ENCODE data around the gene KRT4. TPM values are rescaled to one million over a fixed set of nuclear protein-coding genes. Genes with fewer than 3 reads are reported as not detected.

Gene KRT4
- polyA plus RNA-seq, 2 of the 4 experiments (the other 2 are of a cell fraction): 2.1 to 12.8 TPM

DNA sequence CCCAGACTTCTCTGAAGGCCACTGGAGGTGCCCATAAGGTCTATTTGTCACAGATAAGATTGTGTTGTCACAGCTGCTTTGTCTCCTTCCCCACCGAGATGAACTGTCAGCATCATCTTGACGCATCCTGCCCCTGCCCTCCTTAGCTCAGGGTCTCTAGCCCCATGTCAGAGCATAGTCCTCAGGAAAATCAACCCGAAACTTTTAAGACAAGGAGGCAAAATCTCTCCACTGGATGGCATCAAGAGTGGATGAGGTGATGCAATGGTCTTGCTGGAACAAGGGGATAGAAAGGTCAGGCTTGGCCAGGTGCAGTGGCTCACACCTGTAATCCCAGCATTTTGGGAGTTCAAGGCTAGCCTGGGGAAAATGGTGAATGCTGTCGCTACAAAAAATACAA is 12.0 kb upstream of the KRT4 start:
- H3K4me1 ChIP-seq: peaks cover 34% of the 10 kb centered on the region
- ATAC-seq (no peak), FAIRE-seq (no peak), DNase-seq (ENCODE audit: low read depth in 1 of 2, low spot score in 1 of 2) (no peak)
- no peak overlapping the region for H3K27ac ChIP-seq
- WGBS (ENCODE audit: missing lambda C conversion rate): 88% methylated on average over 4 of the region's 4 CpGs
- CTCF ChIA-PET: interaction anchor here (1.1 kb wide), 1 partner anchor 9 kb away, joined by 3 read pairs; no protein-coding TSS in a partner anchor
- H3K4me3 ChIP-seq: no peak overlapping the region
- no peaks in the 10 kb centered on the region for H3K9me3 ChIP-seq
- TF ChIP-seq MAZ (IDR thresholded peaks at IDR 0.05; ENCODE audit: borderline replicate concordance, low read depth, low read length) (no peak), ZNF302 (CRISPR knock-in tag; IDR thresholded peaks at IDR 0.05) (no peak), PHF8 (IDR thresholded peaks at IDR 0.05; ENCODE audit: borderline replicate concordance, low read depth) (no peak), CBX2 (IDR thresholded peaks at IDR 0.05; ENCODE audit: borderline replicate concordance, low read depth) (no peak), MAFK (IDR thresholded peaks at IDR 0.05; ENCODE audit: partially characterized antibody) (no peak), KDM5A (IDR thresholded peaks at IDR 0.05) (no peak), TFCP2L1 (CRISPR knock-in tag; IDR thresholded peaks at IDR 0.05) (no peak), CBX8 (IDR thresholded peaks at IDR 0.05) (no peak), CEBPB (IDR thresholded peaks at IDR 0.05) (no peak), NR3C1 (IDR thresholded peaks at IDR 0.05) (no peak)
- TF ChIP-seq, protein P1, sequence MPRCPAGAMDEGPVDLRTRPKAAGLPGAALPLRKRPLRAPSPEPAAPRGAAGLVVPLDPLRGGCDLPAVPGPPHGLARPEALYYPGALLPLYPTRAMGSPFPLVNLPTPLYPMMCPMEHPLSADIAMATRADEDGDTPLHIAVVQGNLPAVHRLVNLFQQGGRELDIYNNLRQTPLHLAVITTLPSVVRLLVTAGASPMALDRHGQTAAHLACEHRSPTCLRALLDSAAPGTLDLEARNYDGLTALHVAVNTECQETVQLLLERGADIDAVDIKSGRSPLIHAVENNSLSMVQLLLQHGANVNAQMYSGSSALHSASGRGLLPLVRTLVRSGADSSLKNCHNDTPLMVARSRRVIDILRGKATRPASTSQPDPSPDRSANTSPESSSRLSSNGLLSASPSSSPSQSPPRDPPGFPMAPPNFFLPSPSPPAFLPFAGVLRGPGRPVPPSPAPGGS (IDR thresholded peaks at IDR 0.05): no peak
- no peak overlapping the region for H3K4me2 ChIP-seq
- POLR2A ChIA-PET: no interaction called here

DNA sequence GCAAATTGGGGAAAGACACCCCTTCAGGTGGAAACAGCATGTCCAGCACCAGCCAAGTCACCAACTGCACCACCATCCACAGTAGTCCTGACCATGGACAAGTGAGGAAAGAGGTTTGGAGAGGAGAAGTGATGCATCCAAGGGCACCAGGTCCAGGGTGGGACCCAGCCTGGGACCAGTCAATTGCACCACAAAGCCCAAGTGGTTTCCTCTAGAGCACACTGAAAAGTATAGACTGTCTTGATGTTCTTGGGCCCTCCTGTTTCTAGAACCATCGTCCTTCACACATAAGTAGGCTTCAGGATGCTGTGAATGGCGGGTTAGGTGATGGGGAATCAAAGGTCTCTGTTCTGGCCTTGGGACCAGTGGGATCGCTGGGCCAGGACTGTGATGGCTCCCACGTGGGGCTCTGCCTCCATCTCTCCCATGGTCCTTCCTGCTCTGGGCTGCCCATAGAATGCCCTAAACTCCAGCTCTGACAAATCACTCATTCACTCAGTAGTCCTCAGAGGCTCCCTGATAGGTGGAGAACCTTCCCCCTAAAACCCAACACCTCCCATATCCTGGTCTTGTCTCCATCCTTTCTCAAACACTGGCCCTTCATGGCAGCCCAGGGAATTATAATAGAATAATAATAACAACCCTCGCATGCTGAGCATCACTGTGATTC is 11.0 kb upstream of the KRT4 start:
- no peak for DNase-seq (ENCODE audit: low read depth in 1 of 2, low spot score in 1 of 2)
- no peak overlapping the region for H3K27ac ChIP-seq
- H3K9me3 ChIP-seq: no peaks in the 10 kb centered on the region
- no peak for ATAC-seq
- TF ChIP-seq, protein P2, sequence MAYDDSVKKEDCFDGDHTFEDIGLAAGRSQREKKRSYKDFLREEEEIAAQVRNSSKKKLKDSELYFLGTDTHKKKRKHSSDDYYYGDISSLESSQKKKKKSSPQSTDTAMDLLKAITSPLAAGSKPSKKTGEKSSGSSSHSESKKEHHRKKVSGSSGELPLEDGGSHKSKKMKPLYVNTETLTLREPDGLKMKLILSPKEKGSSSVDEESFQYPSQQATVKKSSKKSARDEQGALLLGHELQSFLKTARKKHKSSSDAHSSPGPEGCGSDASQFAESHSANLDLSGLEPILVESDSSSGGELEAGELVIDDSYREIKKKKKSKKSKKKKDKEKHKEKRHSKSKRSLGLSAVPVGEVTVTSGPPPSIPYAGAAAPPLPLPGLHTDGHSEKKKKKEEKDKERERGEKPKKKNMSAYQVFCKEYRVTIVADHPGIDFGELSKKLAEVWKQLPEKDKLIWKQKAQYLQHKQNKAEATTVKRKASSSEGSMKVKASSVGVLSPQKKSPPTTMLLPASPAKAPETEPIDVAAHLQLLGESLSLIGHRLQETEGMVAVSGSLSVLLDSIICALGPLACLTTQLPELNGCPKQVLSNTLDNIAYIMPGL (CRISPR knock-in tag; IDR thresholded peaks at IDR 0.05; ENCODE audit: borderline replicate concordance): no peak
- TF ChIP-seq EHMT2 (IDR thresholded peaks at IDR 0.05; ENCODE audit: low read depth) (no peak), RARB (CRISPR knock-in tag; IDR thresholded peaks at IDR 0.05) (no peak), HOXB13 (CRISPR knock-in tag; IDR thresholded peaks at IDR 0.05; ENCODE audit: low read depth) (no peak), HEYL (CRISPR knock-in tag; IDR thresholded peaks at IDR 0.05) (no peak), POLR2AphosphoS2 (conservative IDR thresholded peaks at IDR 0.05; ENCODE audit: low read length) (no peak), EP300 (IDR thresholded peaks at IDR 0.05) (no peak), SREBF2 (IDR thresholded peaks at IDR 0.05) (no peak), RAD21 (conservative IDR thresholded peaks at IDR 0.05 in 1 of 2, IDR thresholded peaks at IDR 0.05 in 1 of 2) (no peak), ZNF302 (CRISPR knock-in tag; IDR thresholded peaks at IDR 0.05) (no peak), RFX5 (IDR thresholded peaks at IDR 0.05) (no peak), POLR2A (IDR thresholded peaks at IDR 0.05; ENCODE audit: low read length) (no peak)
- TF ChIP-seq, protein P3, sequence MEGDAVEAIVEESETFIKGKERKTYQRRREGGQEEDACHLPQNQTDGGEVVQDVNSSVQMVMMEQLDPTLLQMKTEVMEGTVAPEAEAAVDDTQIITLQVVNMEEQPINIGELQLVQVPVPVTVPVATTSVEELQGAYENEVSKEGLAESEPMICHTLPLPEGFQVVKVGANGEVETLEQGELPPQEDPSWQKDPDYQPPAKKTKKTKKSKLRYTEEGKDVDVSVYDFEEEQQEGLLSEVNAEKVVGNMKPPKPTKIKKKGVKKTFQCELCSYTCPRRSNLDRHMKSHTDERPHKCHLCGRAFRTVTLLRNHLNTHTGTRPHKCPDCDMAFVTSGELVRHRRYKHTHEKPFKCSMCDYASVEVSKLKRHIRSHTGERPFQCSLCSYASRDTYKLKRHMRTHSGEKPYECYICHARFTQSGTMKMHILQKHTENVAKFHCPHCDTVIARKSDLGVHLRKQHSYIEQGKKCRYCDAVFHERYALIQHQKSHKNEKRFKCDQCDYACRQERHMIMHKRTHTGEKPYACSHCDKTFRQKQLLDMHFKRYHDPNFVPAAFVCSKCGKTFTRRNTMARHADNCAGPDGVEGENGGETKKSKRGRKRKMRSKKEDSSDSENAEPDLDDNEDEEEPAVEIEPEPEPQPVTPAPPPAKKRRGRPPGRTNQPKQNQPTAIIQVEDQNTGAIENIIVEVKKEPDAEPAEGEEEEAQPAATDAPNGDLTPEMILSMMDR (IDR thresholded peaks at IDR 0.05): no peak
- TF ChIP-seq, protein P4, sequence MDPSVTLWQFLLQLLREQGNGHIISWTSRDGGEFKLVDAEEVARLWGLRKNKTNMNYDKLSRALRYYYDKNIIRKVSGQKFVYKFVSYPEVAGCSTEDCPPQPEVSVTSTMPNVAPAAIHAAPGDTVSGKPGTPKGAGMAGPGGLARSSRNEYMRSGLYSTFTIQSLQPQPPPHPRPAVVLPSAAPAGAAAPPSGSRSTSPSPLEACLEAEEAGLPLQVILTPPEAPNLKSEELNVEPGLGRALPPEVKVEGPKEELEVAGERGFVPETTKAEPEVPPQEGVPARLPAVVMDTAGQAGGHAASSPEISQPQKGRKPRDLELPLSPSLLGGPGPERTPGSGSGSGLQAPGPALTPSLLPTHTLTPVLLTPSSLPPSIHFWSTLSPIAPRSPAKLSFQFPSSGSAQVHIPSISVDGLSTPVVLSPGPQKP (IDR thresholded peaks at IDR 0.05; ENCODE audit: low read depth, low read length): no peak
- TF ChIP-seq, protein P5, sequence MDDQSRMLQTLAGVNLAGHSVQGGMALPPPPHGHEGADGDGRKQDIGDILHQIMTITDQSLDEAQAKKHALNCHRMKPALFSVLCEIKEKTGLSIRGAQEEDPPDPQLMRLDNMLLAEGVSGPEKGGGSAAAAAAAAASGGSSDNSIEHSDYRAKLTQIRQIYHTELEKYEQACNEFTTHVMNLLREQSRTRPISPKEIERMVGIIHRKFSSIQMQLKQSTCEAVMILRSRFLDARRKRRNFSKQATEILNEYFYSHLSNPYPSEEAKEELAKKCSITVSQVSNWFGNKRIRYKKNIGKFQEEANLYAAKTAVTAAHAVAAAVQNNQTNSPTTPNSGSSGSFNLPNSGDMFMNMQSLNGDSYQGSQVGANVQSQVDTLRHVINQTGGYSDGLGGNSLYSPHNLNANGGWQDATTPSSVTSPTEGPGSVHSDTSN (IDR thresholded peaks at IDR 0.05): no peak
- TF ChIP-seq, protein P6, sequence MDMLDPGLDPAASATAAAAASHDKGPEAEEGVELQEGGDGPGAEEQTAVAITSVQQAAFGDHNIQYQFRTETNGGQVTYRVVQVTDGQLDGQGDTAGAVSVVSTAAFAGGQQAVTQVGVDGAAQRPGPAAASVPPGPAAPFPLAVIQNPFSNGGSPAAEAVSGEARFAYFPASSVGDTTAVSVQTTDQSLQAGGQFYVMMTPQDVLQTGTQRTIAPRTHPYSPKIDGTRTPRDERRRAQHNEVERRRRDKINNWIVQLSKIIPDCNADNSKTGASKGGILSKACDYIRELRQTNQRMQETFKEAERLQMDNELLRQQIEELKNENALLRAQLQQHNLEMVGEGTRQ (IDR thresholded peaks at IDR 0.05): no peak
- TF ChIP-seq, protein P7, sequence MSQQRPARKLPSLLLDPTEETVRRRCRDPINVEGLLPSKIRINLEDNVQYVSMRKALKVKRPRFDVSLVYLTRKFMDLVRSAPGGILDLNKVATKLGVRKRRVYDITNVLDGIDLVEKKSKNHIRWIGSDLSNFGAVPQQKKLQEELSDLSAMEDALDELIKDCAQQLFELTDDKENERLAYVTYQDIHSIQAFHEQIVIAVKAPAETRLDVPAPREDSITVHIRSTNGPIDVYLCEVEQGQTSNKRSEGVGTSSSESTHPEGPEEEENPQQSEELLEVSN (IDR thresholded peaks at IDR 0.05; ENCODE audit: borderline replicate concordance, low read depth): no peak
- H3K4me1 ChIP-seq: peaks cover 35% of the 10 kb centered on the region
- H3K4me2 ChIP-seq: no peak overlapping the region
- WGBS (ENCODE audit: missing lambda C conversion rate): 89% methylated on average over 5 of the region's 5 CpGs
- CTCF ChIA-PET: interaction anchor here (1.0 to 1.6 kb wide), 2 partner anchors 10 to 55 kb away, joined by 3 to 5 read pairs; no protein-coding TSS in a partner anchor
- no peak for FAIRE-seq
- H3K4me3 ChIP-seq: no peak overlapping the region
- POLR2A ChIA-PET: no interaction called here

Measured in A549 (cell line).